ENCODE results near the gene LCE3D. TPM values are rescaled to one million over a fixed set of nuclear protein-coding genes. Genes with fewer than 3 reads are reported as not detected.
"Not testable (repeated sequence)": the region's sequence is repeated elsewhere in the genome, so short reads cannot be mapped to it uniquely, and the experiment has no call there.

The LCE3D gene
- polyA plus RNA-seq, 2 donors: 3.6 to 546 TPM

- H3K36me3 ChIP-seq (ENCODE audit: control insufficient read depth in 2 of 2, insufficient read depth in 2 of 2, low read length in 1 of 2): not testable (repeated sequence)
Measured at GRCh38 chr1:152579526-152579925, 790 bp downstream of the LCE3D start.

GRCh38 chr1:152577168-152577567 is 3.1 kb downstream of the LCE3D start:
- Histone ChIP-seq H3K27ac (ENCODE audit: low read depth in 2 of 2, low read length in 1 of 2) (no peak overlapping the region), H3K36me3 (ENCODE audit: control insufficient read depth in 2 of 2, insufficient read depth in 2 of 2, low read length in 1 of 2) (no peaks in the 10 kb centered on the region), H3K9me3 (ENCODE audit: control insufficient read depth in 2 of 2, insufficient read depth in 1 of 2, low read depth in 1 of 2, low read length in 1 of 2) (peaks cover 0 to 2% of the 10 kb centered on the region in 2 donors), H3K27me3 (ENCODE audit: control insufficient read depth in 1 of 2, insufficient read depth in 2 of 2, low read length in 2 of 2) (no peaks in the 10 kb centered on the region), H3K4me1 (ENCODE audit: control insufficient read depth in 2 of 2, insufficient read depth in 2 of 2, low read length in 1 of 2) (peaks cover 0 to 2% of the 10 kb centered on the region in 2 donors), H3K4me3 (ENCODE audit: low read depth in 1 of 2, low read length in 2 of 2) (no peak overlapping the region)
- WGBS, 2 donors: 69 to 77% methylated on average over 2 of the region's 2 CpGs

More at GRCh38 chr1:152579526-152579925, 790 bp downstream of the LCE3D start:
- not testable (repeated sequence) for H3K27ac ChIP-seq (ENCODE audit: low read depth in 2 of 2, low read length in 1 of 2); H3K27me3 ChIP-seq (ENCODE audit: control insufficient read depth in 1 of 2, insufficient read depth in 2 of 2, low read length in 2 of 2); H3K4me1 ChIP-seq (ENCODE audit: control insufficient read depth in 2 of 2, insufficient read depth in 2 of 2, low read length in 1 of 2); H3K4me3 ChIP-seq (ENCODE audit: low read depth in 1 of 2, low read length in 2 of 2); H3K9me3 ChIP-seq (ENCODE audit: control insufficient read depth in 2 of 2, insufficient read depth in 1 of 2, low read depth in 1 of 2, low read length in 1 of 2)
- WGBS, 2 donors: 77 to 91% methylated on average over 8 to 9 of the region's 9 CpGs

- 40 to 44% methylated on average over 1 of the region's 1 CpG for WGBS, 2 donors
- Histone ChIP-seq H3K27me3 (ENCODE audit: control insufficient read depth in 1 of 2, insufficient read depth in 2 of 2, low read length in 2 of 2) (no peaks in the 10 kb centered on the region), H3K4me3 (ENCODE audit: low read depth in 1 of 2, low read length in 2 of 2) (no peak within 1 kb of the TSS), H3K9me3 (ENCODE audit: control insufficient read depth in 2 of 2, insufficient read depth in 1 of 2, low read depth in 1 of 2, low read length in 1 of 2) (no peaks in the 10 kb centered on the region), H3K36me3 (ENCODE audit: control insufficient read depth in 2 of 2, insufficient read depth in 2 of 2, low read length in 1 of 2) (no peaks in the 10 kb centered on the region), H3K4me1 (ENCODE audit: control insufficient read depth in 2 of 2, insufficient read depth in 2 of 2, low read length in 1 of 2) (no peaks in the 10 kb centered on the region), H3K27ac (ENCODE audit: low read depth in 2 of 2, low read length in 1 of 2) (no peak within 1 kb of the TSS)
Measured at GRCh38 chr1:152566681-152567080, 13.6 kb downstream of the LCE3D start, which contains the start of gene LCE3E. Gene LCE3E (minus strand): TSS chr1:152566780. CDS start chr1:152566208, 572 bp downstream.

GRCh38 chr1:152565535-152566215 is 14.6 kb downstream of the LCE3D start:
- 84 to 86% methylated on average over 12 to 14 of the region's 14 CpGs for WGBS, 2 donors
- Histone ChIP-seq H3K4me1 (ENCODE audit: control insufficient read depth in 2 of 2, insufficient read depth in 2 of 2, low read length in 1 of 2) (no peaks in the 10 kb centered on the region), H3K27me3 (ENCODE audit: control insufficient read depth in 1 of 2, insufficient read depth in 2 of 2, low read length in 2 of 2) (no peaks in the 10 kb centered on the region), H3K4me3 (ENCODE audit: low read depth in 1 of 2, low read length in 2 of 2) (no peak overlapping the region), H3K9me3 (ENCODE audit: control insufficient read depth in 2 of 2, insufficient read depth in 1 of 2, low read depth in 1 of 2, low read length in 1 of 2) (no peaks in the 10 kb centered on the region), H3K27ac (ENCODE audit: low read depth in 2 of 2, low read length in 1 of 2) (no peak overlapping the region), H3K36me3 (ENCODE audit: control insufficient read depth in 2 of 2, insufficient read depth in 2 of 2, low read length in 1 of 2) (no peaks in the 10 kb centered on the region)

- Histone ChIP-seq H3K27ac (ENCODE audit: low read depth in 2 of 2, low read length in 1 of 2) (no peak overlapping the region), H3K4me3 (ENCODE audit: low read depth in 1 of 2, low read length in 2 of 2) (no peak overlapping the region), H3K27me3 (ENCODE audit: control insufficient read depth in 1 of 2, insufficient read depth in 2 of 2, low read length in 2 of 2) (no peaks in the 10 kb centered on the region), H3K4me1 (ENCODE audit: control insufficient read depth in 2 of 2, insufficient read depth in 2 of 2, low read length in 1 of 2) (no peaks in the 10 kb centered on the region), H3K9me3 (ENCODE audit: control insufficient read depth in 2 of 2, insufficient read depth in 1 of 2, low read depth in 1 of 2, low read length in 1 of 2) (no peaks in the 10 kb centered on the region), H3K36me3 (ENCODE audit: control insufficient read depth in 2 of 2, insufficient read depth in 2 of 2, low read length in 1 of 2) (no peaks in the 10 kb centered on the region)
- WGBS, 2 donors: 70 to 82% methylated on average over 2 of the region's 2 CpGs
Measured at GRCh38 chr1:152565115-152565514, 15.2 kb downstream of the LCE3D start.

- not testable (repeated sequence) for H3K36me3 ChIP-seq (ENCODE audit: control insufficient read depth in 2 of 2, insufficient read depth in 2 of 2, low read length in 1 of 2); H3K9me3 ChIP-seq (ENCODE audit: control insufficient read depth in 2 of 2, insufficient read depth in 1 of 2, low read depth in 1 of 2, low read length in 1 of 2); H3K27ac ChIP-seq (ENCODE audit: low read depth in 2 of 2, low read length in 1 of 2); H3K4me3 ChIP-seq (ENCODE audit: low read depth in 1 of 2, low read length in 2 of 2); H3K27me3 ChIP-seq (ENCODE audit: control insufficient read depth in 1 of 2, insufficient read depth in 2 of 2, low read length in 2 of 2); H3K4me1 ChIP-seq (ENCODE audit: control insufficient read depth in 2 of 2, insufficient read depth in 2 of 2, low read length in 1 of 2)
- WGBS, 2 donors: no CpG with 5 or more reads among the region's 1 CpG
Measured at GRCh38 chr1:152548358-152548757, 32.0 kb downstream of the LCE3D start.

- H3K4me1 ChIP-seq (ENCODE audit: control insufficient read depth in 2 of 2, insufficient read depth in 2 of 2, low read length in 1 of 2): no peaks in the 10 kb centered on the region
- 24 to 61% methylated on average over 1 of the region's 1 CpG for WGBS, 2 donors
- H3K27ac ChIP-seq (ENCODE audit: low read depth in 2 of 2, low read length in 1 of 2): no peak overlapping the region
- H3K9me3 ChIP-seq (ENCODE audit: control insufficient read depth in 2 of 2, insufficient read depth in 1 of 2, low read depth in 1 of 2, low read length in 1 of 2): peaks cover 0 to 2% of the 10 kb centered on the region in 2 donors
- H3K27me3 ChIP-seq (ENCODE audit: control insufficient read depth in 1 of 2, insufficient read depth in 2 of 2, low read length in 2 of 2): no peaks in the 10 kb centered on the region
- H3K4me3 ChIP-seq (ENCODE audit: low read depth in 1 of 2, low read length in 2 of 2): no peak overlapping the region
- H3K36me3 ChIP-seq (ENCODE audit: control insufficient read depth in 2 of 2, insufficient read depth in 2 of 2, low read length in 1 of 2): no peaks in the 10 kb centered on the region
Measured at GRCh38 chr1:152546704-152547103, 33.6 kb downstream of the LCE3D start.

- Histone ChIP-seq H3K9me3 (ENCODE audit: control insufficient read depth in 2 of 2, insufficient read depth in 1 of 2, low read depth in 1 of 2, low read length in 1 of 2) (peaks cover 0 to 2% of the 10 kb centered on the region in 2 donors), H3K4me1 (ENCODE audit: control insufficient read depth in 2 of 2, insufficient read depth in 2 of 2, low read length in 1 of 2) (no peaks in the 10 kb centered on the region), H3K36me3 (ENCODE audit: control insufficient read depth in 2 of 2, insufficient read depth in 2 of 2, low read length in 1 of 2) (no peaks in the 10 kb centered on the region), H3K27me3 (ENCODE audit: control insufficient read depth in 1 of 2, insufficient read depth in 2 of 2, low read length in 2 of 2) (no peaks in the 10 kb centered on the region), H3K4me3 (ENCODE audit: low read depth in 1 of 2, low read length in 2 of 2) (no peak overlapping the region), H3K27ac (ENCODE audit: low read depth in 2 of 2, low read length in 1 of 2) (no peak overlapping the region)
- 32 to 46% methylated on average over 4 of the region's 4 CpGs for WGBS, 2 donors
Measured at GRCh38 chr1:152543820-152544219, 36.5 kb downstream of the LCE3D start.

- Histone ChIP-seq H3K9me3 (ENCODE audit: control insufficient read depth in 2 of 2, insufficient read depth in 1 of 2, low read depth in 1 of 2, low read length in 1 of 2) (no peaks in the 10 kb centered on the region), H3K27ac (ENCODE audit: low read depth in 2 of 2, low read length in 1 of 2) (no peak overlapping the region), H3K4me3 (ENCODE audit: low read depth in 1 of 2, low read length in 2 of 2) (no peak overlapping the region), H3K36me3 (ENCODE audit: control insufficient read depth in 2 of 2, insufficient read depth in 2 of 2, low read length in 1 of 2) (no peaks in the 10 kb centered on the region), H3K4me1 (ENCODE audit: control insufficient read depth in 2 of 2, insufficient read depth in 2 of 2, low read length in 1 of 2) (no peaks in the 10 kb centered on the region), H3K27me3 (ENCODE audit: control insufficient read depth in 1 of 2, insufficient read depth in 2 of 2, low read length in 2 of 2) (no peaks in the 10 kb centered on the region)
- 57 to 58% methylated on average over 2 of the region's 2 CpGs for WGBS, 2 donors
Measured at GRCh38 chr1:152539901-152540300, 40.4 kb downstream of the LCE3D start.

GRCh38 chr1:152537496-152537895 is 42.8 kb downstream of the LCE3D start:
- Histone ChIP-seq H3K9me3 (ENCODE audit: control insufficient read depth in 2 of 2, insufficient read depth in 1 of 2, low read depth in 1 of 2, low read length in 1 of 2) (no peaks in the 10 kb centered on the region), H3K27ac (ENCODE audit: low read depth in 2 of 2, low read length in 1 of 2) (no peak overlapping the region), H3K27me3 (ENCODE audit: control insufficient read depth in 1 of 2, insufficient read depth in 2 of 2, low read length in 2 of 2) (no peaks in the 10 kb centered on the region), H3K4me1 (ENCODE audit: control insufficient read depth in 2 of 2, insufficient read depth in 2 of 2, low read length in 1 of 2) (no peaks in the 10 kb centered on the region), H3K36me3 (ENCODE audit: control insufficient read depth in 2 of 2, insufficient read depth in 2 of 2, low read length in 1 of 2) (no peaks in the 10 kb centered on the region), H3K4me3 (ENCODE audit: low read depth in 1 of 2, low read length in 2 of 2) (no peak overlapping the region)
- 28 to 33% methylated on average over 4 of the region's 4 CpGs for whole genome bisulfite sequencing, 2 donors

Data from esophagus (tissue), 2 donors.